Esophagus (tissue), 2 donors: ENCODE data around the gene MTCL3.

Experiments used
- H3K27ac ChIP-seq, 2 donors: one replicate each; pipeline ENCODE4 v1.5.1; 2013; ENCODE audit warnings: low read depth in 2 of 2, mild to moderate bottlenecking in 2 of 2, inconsistent platforms in 1 of 2, low read length in 1 of 2, moderate library complexity in 1 of 2
- H3K27me3 ChIP-seq, 2 donors: one replicate each; pipeline ENCODE4 v1.6.1; 2013; ENCODE audit warnings: low read length in 2 of 2, control low read depth in 1 of 2, mild to moderate bottlenecking in 1 of 2; ENCODE audit not compliant: insufficient read depth in 2 of 2, control insufficient read depth in 1 of 2
- H3K36me3 ChIP-seq, 2 donors: one replicate each; pipeline ENCODE4 v1.6.1; 2013; ENCODE audit warnings: low read length in 1 of 2; ENCODE audit not compliant: control insufficient read depth in 2 of 2, insufficient read depth in 2 of 2
- H3K4me1 ChIP-seq, 2 donors: one replicate each; pipeline ENCODE4 v1.6.1; 2013; ENCODE audit warnings: low read length in 1 of 2; ENCODE audit not compliant: control insufficient read depth in 2 of 2, insufficient read depth in 2 of 2
- H3K4me3 ChIP-seq, 2 donors: one replicate each; pipeline ENCODE4 v1.5.1; 2013; ENCODE audit warnings: low read length in 2 of 2, mild to moderate bottlenecking in 2 of 2, low read depth in 1 of 2, moderate library complexity in 1 of 2
- H3K9me3 ChIP-seq, 2 donors: one replicate each; pipeline ENCODE4 v1.6.1; 2013; ENCODE audit warnings: mild to moderate bottlenecking in 2 of 2, low read depth in 1 of 2, low read length in 1 of 2, moderate library complexity in 1 of 2; ENCODE audit not compliant: control insufficient read depth in 2 of 2, insufficient read depth in 1 of 2
- WGBS, 2 donors: extraction: QIAGEN DNeasy Blood & Tissue Kit; methylation state at CpG; one replicate each; pipeline ENCODE4 v1.1.7; 2013; 5-methylcytosine and 5-hydroxymethylcytosine counted together
- donor health status: healthy with polysubstance abuse.
- donor health status: Bipolar disorder and iron deficiency.

Gene MTCL3

GRCh38 chr6:127477658-127478057, 41.5 kb downstream of the MTCL3 start:
- Histone ChIP-seq H3K4me1 (no peaks in the 10 kb centered on the region), H3K36me3 (peaks cover 0 to 5% of the 10 kb centered on the region in 2 donors), H3K4me3 (no peak overlapping the region), H3K27ac (no peak overlapping the region), H3K9me3 (peaks cover 0 to 5% of the 10 kb centered on the region in 2 donors), H3K27me3 (no peaks in the 10 kb centered on the region)
- WGBS, 2 donors = 72 to 98% methylated on average over 1 of the region's 1 CpG

DNA sequence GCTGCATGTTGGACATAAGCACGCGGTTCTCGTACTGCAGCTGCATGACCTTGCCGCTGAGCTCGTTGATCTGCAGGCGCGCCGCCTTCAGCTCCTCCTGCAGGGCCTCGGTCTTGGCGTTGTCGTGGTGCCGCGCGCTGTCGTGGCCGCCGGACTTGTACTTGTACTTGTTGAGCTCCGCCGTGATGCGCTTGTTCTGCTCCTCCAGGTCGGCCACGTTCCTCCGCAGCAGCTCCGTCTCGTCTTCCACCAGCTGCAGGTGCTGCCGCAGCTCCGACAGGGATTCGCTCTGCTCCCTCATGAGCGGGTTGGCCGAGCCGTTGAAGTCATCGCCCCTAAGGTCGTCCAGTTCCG, 43.3 kb downstream of the MTCL3 start:
- WGBS, 2 donors = 83 to 87% methylated on average over 34 of the region's 34 CpGs
- Histone ChIP-seq H3K27ac (no peak overlapping the region), H3K4me1 (no peaks in the 10 kb centered on the region)

DNA sequence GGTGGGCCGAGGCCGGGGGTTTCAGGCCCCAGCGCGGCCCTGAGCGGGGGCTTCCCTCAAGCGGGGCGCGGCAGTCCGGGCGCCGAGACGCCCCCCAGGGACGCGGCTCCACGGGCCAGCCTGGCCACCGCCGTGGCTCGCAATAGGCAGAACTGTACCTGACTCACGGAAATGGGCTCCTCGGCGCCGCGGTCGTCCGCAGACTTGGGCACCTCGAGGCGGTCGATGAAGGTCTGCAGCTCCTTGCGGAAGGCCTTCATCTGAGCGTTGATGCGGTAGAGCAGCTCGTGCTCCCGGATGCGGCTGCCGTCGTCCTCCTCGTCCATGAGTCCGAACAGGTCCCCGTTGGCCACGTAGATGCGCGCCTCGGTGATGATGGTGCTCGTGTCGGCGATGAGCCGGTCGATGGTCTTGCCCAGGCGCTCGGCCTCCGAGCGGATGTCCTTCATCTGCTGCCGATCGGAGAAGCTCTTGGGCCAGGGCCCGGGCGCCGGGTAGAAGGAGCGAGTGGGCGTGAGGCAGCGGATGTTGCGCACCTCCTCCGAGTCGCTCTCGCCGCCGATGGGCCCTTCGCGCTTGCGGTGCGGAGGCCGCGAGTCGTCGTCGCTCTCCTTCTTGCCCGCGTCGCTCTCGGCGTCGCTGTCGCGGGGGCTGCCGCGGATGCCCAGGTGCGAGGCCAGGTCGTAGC, 43.9 kb downstream of the MTCL3 start:
- Histone ChIP-seq H3K4me3 (no peak overlapping the region), H3K36me3 (peaks cover 0 to 5% of the 10 kb centered on the region in 2 donors), H3K27me3 (no peaks in the 10 kb centered on the region), H3K9me3 (peaks cover 0 to 5% of the 10 kb centered on the region in 2 donors), H3K4me1 (no peaks in the 10 kb centered on the region), H3K27ac (no peak overlapping the region)
- 85 to 89% methylated on average over 85 to 87 of the region's 87 CpGs for WGBS, 2 donors

More for the DNA sequence above, 43.3 kb downstream of the MTCL3 start:
- Histone ChIP-seq H3K27me3 (no peaks in the 10 kb centered on the region), H3K9me3 (peaks cover 0 to 5% of the 10 kb centered on the region in 2 donors), H3K36me3 (peaks cover 0 to 5% of the 10 kb centered on the region in 2 donors), H3K4me3 (no peak overlapping the region)

- Histone ChIP-seq H3K4me3 (no peak overlapping the region), H3K27me3 (no peaks in the 10 kb centered on the region), H3K4me1 (no peaks in the 10 kb centered on the region), H3K27ac (no peak overlapping the region), H3K9me3 (peaks cover 0 to 5% of the 10 kb centered on the region in 2 donors), H3K36me3 (peaks cover 0 to 5% of the 10 kb centered on the region in 2 donors)
- WGBS, 2 donors = 55 to 64% methylated on average over 5 of the region's 5 CpGs
These were observed 47.5 kb downstream of the MTCL3 start for GRCh38 chr6:127471379-127472255.

DNA sequence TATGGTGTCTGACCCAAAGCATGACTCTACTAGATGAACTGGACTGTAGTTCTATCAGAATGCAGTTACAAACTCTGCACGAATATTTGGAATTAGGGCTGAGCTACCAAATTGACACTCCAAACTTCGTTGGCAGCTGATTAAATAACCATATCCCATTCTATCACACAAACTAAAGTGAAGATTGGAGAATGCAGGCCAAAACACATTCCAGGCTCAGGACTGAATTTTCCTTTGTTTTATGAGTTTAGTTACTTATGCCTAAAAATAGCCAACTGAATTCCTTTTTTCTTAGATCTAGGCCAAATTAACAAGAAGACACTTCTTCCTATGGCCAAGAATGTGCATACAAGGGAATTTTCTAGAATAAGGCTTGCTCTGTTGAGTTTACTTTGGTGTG, 50.2 kb downstream of the MTCL3 start:
- WGBS, 2 donors = 63 to 71% methylated on average over 2 of the region's 2 CpGs
- H3K9me3 ChIP-seq = no peaks in the 10 kb centered on the region
- H3K4me3 ChIP-seq = no peak overlapping the region
- no peaks in the 10 kb centered on the region for H3K27me3 ChIP-seq
- no peak overlapping the region for H3K27ac ChIP-seq
- no peaks in the 10 kb centered on the region for H3K4me1 ChIP-seq
- H3K36me3 ChIP-seq = no peaks in the 10 kb centered on the region

GRCh38 chr6:127466416-127466815, 52.7 kb downstream of the MTCL3 start:
- H3K9me3 ChIP-seq = no peaks in the 10 kb centered on the region
- no peak overlapping the region for H3K27ac ChIP-seq
- no peak overlapping the region for H3K4me3 ChIP-seq
- no peaks in the 10 kb centered on the region for H3K36me3 ChIP-seq
- no peaks in the 10 kb centered on the region for H3K4me1 ChIP-seq
- whole genome bisulfite sequencing, 2 donors = 82 to 90% methylated on average over 5 of the region's 5 CpGs
- no peaks in the 10 kb centered on the region for H3K27me3 ChIP-seq

DNA sequence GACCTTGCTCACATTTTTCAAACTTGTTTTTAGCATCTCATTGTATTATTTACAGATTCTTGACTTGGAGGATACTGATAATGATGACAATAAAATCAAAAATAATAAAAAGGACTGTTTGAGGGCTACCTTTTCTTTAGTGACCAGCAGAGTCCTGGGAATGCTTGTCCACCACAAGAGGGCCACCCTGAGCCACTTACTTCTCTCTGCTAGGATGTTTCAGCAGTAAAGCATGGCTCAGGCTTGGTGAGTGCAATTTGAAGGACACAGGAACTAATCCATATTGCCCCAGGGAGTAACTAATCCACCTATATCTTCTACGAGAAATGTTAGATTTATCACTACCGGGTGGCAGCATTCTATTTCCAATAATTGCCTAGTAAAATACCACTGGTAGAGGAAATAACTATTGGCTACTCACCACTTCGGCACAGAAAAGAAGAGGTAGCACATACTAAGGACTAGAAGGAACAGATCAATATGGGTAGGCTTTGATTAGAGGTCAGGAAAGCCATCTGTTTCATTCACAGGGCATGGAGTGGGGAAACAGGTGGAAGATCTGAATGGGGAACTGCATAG, 54.2 kb downstream of the MTCL3 start:
- H3K27ac ChIP-seq = no peak overlapping the region
- no peaks in the 10 kb centered on the region for H3K27me3 ChIP-seq
- no peaks in the 10 kb centered on the region for H3K9me3 ChIP-seq
- 36 to 39% methylated on average over 3 of the region's 3 CpGs for WGBS, 2 donors
- H3K4me3 ChIP-seq = no peak overlapping the region
- H3K36me3 ChIP-seq = no peaks in the 10 kb centered on the region
- H3K4me1 ChIP-seq = no peaks in the 10 kb centered on the region

- Histone ChIP-seq H3K4me3 (no peak overlapping the region), H3K4me1 (no peaks in the 10 kb centered on the region), H3K27me3 (no peaks in the 10 kb centered on the region), H3K9me3 (no peaks in the 10 kb centered on the region), H3K36me3 (no peaks in the 10 kb centered on the region), H3K27ac (no peak overlapping the region)
- 35 to 39% methylated on average over 6 of the region's 6 CpGs for WGBS, 2 donors
These were observed 54.8 kb downstream of the MTCL3 start for GRCh38 chr6:127464161-127464880.

- no peaks in the 10 kb centered on the region for H3K4me1 ChIP-seq
- no peaks in the 10 kb centered on the region for H3K9me3 ChIP-seq
- H3K27ac ChIP-seq = no peak overlapping the region
- 47 to 51% methylated on average over 5 of the region's 5 CpGs for WGBS, 2 donors
- no peak overlapping the region for H3K4me3 ChIP-seq
- no peaks in the 10 kb centered on the region for H3K27me3 ChIP-seq
- H3K36me3 ChIP-seq = no peaks in the 10 kb centered on the region
These were observed 56.1 kb downstream of the MTCL3 start for GRCh38 chr6:127463056-127463455.
